Measurements from ENCODE around the gene RBM12.

DNA sequence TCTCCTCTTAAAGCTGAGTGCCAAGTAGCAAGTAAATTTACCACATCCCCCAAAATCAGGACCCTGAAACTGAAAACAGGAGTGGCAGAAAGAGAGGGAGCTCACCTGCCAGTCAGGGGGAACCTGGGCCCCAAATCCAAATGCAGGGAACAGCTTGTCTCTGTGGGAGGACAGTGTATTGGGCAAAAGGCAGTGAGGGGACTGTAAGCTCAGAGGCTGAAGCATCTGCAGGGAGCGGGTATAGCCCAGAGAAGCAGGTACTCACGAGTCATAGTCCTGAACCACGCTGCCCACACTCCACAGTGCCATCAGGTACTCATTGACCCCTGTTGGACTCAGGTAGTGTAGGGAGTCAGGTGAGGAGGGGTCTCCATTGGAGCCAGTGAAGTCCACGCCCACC lies 34.1 kb downstream of the RBM12 start:
- no peak for TF ChIP-seq POLR2A (IDR thresholded peaks at IDR 0.05; ENCODE audit: low read length)
- no peak for TF ChIP-seq GATA1 (IDR thresholded peaks at IDR 0.05; ENCODE audit: low read depth, low read length)
